Measurements from ENCODE around the gene TMEM17. TPM values are rescaled to one million over a fixed set of nuclear protein-coding genes. Genes with fewer than 3 reads are reported as not detected.

TMEM17 gene
- total RNA-seq, 1 experiment from 2014 or later, result 4.1 TPM

- BruUV-seq (replicated peaks), result no TSS peak
- peaks cover 7% of the 10 kb centered on the region for H3K4me1 ChIP-seq (ENCODE audit: control insufficient read depth, insufficient read depth, low read length)
- H3K27me3 ChIP-seq (ENCODE audit: control insufficient read depth, insufficient read depth, low read length), result no peaks in the 10 kb centered on the region
- H3K9me3 ChIP-seq (ENCODE audit: control insufficient read depth, insufficient read depth, low read depth, low read length), result no peaks in the 10 kb centered on the region
- H3K4me3 ChIP-seq (ENCODE audit: low read depth in 2 of 2, low read length in 2 of 2), result no peak overlapping the region
- ChIA-PET CTCF (no interaction called here), POLR2A (no interaction called here)
- in situ Hi-C loops (cut with HindIII; ENCODE audit: low pct_unique_long_range_greater_than_20kb, low sequenced_read_pairs), result no loop called here
- TF ChIP-seq POLR2AphosphoS5 (IDR thresholded peaks at IDR 0.05; ENCODE audit: low read depth, low read length) (no peak), SIN3A (IDR thresholded peaks at IDR 0.05; ENCODE audit: borderline replicate concordance, insufficient read depth, low read depth, low read length) (no peak), CTCF (IDR thresholded peaks at IDR 0.05) (no peak), TCF7L2 (IDR thresholded peaks at IDR 0.05; ENCODE audit: low read depth, low read length) (no peak), REST (IDR thresholded peaks at IDR 0.05; ENCODE audit: insufficient read depth in 1 of 2, low read depth in 2 of 2, low read length in 1 of 2) (no peak)
- H3K27ac ChIP-seq (ENCODE audit: low read length), result no peak overlapping the region
- no peak for DNase-seq (ENCODE audit: low read depth, low spot score)
- H3K36me3 ChIP-seq (ENCODE audit: control insufficient read depth, insufficient read depth, low read length), result no peaks in the 10 kb centered on the region
- intact Hi-C loops (cut with micrococcal nuclease; ENCODE audit: unreplicated experiment), result no loop called here
- ATAC-seq, result no peak
Measured at GRCh38 chr2:62501069-62501468, 4.9 kb downstream of the TMEM17 start.

GRCh38 chr2:62499430-62500060 lies 6.5 kb downstream of the TMEM17 start:
- Histone ChIP-seq H3K27ac (ENCODE audit: low read length) (no peak overlapping the region), H3K9me3 (ENCODE audit: control insufficient read depth, insufficient read depth, low read depth, low read length) (no peaks in the 10 kb centered on the region), H3K27me3 (ENCODE audit: control insufficient read depth, insufficient read depth, low read length) (no peaks in the 10 kb centered on the region), H3K36me3 (ENCODE audit: control insufficient read depth, insufficient read depth, low read length) (no peaks in the 10 kb centered on the region), H3K4me1 (ENCODE audit: control insufficient read depth, insufficient read depth, low read length) (no peaks in the 10 kb centered on the region; the same call in 1 of the 2 replicates), H3K4me3 (ENCODE audit: low read depth in 2 of 2, low read length in 2 of 2) (no peak overlapping the region)
- CTCF ChIA-PET, result no interaction called here
- DNase-seq (ENCODE audit: low read depth, low spot score), result no peak
- ATAC-seq, result no peak
- intact Hi-C loops (cut with micrococcal nuclease; ENCODE audit: unreplicated experiment) (no loop called here), in situ Hi-C loops (cut with HindIII; ENCODE audit: low pct_unique_long_range_greater_than_20kb, low sequenced_read_pairs) (no loop called here)
- POLR2A ChIA-PET, result no interaction called here
- no peak for TF ChIP-seq TCF7L2 (IDR thresholded peaks at IDR 0.05; ENCODE audit: low read depth, low read length)
- BruUV-seq (replicated peaks), result no TSS peak

- in situ Hi-C loops (cut with HindIII; ENCODE audit: low pct_unique_long_range_greater_than_20kb, low sequenced_read_pairs) (no loop called here), intact Hi-C loops (cut with micrococcal nuclease; ENCODE audit: unreplicated experiment) (no loop called here)
- H3K4me3 ChIP-seq (ENCODE audit: low read depth in 2 of 2, low read length in 2 of 2), result no peak overlapping the region
- ATAC-seq (no peak), DNase-seq (ENCODE audit: low read depth, low spot score) (no peak)
- ChIA-PET CTCF (no interaction called here), POLR2A (no interaction called here)
- H3K4me1 ChIP-seq (ENCODE audit: control insufficient read depth, insufficient read depth, low read length), result no peaks in the 10 kb centered on the region
- no peak for TF ChIP-seq REST (IDR thresholded peaks at IDR 0.05; ENCODE audit: insufficient read depth in 1 of 2, low read depth in 2 of 2, low read length in 1 of 2)
- TF ChIP-seq TCF7L2 (IDR thresholded peaks at IDR 0.05; ENCODE audit: low read depth, low read length), result no peak
- no peak for TF ChIP-seq SIN3A (IDR thresholded peaks at IDR 0.05; ENCODE audit: borderline replicate concordance, insufficient read depth, low read depth, low read length)
- no peak for TF ChIP-seq POLR2AphosphoS5 (IDR thresholded peaks at IDR 0.05; ENCODE audit: low read depth, low read length)
- TF ChIP-seq CTCF (IDR thresholded peaks at IDR 0.05), result no peak
- H3K27me3 ChIP-seq (ENCODE audit: control insufficient read depth, insufficient read depth, low read length), result no peaks in the 10 kb centered on the region
- no peak overlapping the region for H3K27ac ChIP-seq (ENCODE audit: low read length)
- no peaks in the 10 kb centered on the region for H3K36me3 ChIP-seq (ENCODE audit: control insufficient read depth, insufficient read depth, low read length)
- no TSS peak for BruUV-seq (replicated peaks)
- H3K9me3 ChIP-seq (ENCODE audit: control insufficient read depth, insufficient read depth, low read depth, low read length), result no peaks in the 10 kb centered on the region
Measured at GRCh38 chr2:62498739-62499138, 7.3 kb downstream of the TMEM17 start.

All from Panc1 (cell line).